HG03066 (cell line): ENCODE data around the gene WNT7B.

Experiments used
- ATAC-seq: cut with Tn5 transposase; IDR thresholded peaks from one replicate; pipeline ENCODE4 v1.9.1; 2021; ENCODE audit warnings: low read depth; ENCODE audit not compliant: unreplicated experiment

WNT7B gene

DNA sequence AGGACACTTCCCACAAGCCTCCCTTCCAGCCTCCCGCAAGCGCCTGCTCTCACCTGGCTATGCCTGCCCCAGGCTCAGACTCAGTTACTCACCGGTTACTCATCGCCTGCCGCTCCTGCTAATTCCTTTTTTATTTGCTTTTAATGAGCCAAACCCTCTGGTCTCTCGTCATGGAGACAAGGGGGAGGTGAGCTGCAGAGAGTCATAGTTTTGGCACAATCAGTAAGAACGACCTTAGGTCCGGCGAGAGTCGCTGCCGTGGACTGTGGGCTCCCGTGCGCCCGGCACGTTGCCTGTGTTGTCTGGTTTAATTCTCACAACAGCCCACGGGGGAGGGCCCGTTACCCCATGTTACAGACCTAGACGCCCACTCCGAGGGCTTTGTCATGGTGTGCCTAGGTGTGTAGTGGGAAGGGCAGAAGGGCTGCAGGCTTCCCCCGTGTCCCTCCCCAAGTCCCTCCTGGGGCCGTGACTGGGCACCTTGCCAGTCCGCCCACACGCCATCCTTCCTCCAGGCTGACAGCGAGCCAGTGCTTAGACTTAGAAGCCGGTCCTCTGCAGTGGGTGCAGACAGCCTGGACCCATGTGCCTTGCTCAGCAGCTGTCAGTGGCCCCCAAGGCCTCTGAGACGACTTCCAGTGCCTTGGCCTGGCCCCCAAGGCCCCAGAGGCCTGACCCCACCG is 42.2 kb downstream of the WNT7B start:
- ATAC-seq: no peak

DNA sequence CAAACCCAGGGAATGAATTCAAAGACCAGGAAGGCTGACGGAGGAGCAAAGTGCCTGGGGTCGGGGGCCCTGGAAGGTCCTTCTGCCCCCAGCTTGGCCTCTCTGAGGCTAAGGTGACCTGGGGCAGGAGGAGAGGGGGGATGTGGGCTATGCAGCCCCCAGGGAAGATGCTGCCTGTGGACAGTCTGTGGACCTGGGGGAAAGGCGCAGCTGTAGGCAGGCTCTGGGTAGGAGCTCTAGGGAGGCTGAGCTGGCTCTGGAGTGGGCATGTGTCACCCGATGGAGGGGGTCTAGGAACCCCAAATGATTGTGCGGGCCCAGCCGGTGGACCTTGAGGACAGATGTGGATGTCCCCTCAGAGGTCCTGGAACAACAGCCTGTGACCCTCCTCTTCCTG is 42.8 kb downstream of the WNT7B start:
- ATAC-seq: no peak

DNA sequence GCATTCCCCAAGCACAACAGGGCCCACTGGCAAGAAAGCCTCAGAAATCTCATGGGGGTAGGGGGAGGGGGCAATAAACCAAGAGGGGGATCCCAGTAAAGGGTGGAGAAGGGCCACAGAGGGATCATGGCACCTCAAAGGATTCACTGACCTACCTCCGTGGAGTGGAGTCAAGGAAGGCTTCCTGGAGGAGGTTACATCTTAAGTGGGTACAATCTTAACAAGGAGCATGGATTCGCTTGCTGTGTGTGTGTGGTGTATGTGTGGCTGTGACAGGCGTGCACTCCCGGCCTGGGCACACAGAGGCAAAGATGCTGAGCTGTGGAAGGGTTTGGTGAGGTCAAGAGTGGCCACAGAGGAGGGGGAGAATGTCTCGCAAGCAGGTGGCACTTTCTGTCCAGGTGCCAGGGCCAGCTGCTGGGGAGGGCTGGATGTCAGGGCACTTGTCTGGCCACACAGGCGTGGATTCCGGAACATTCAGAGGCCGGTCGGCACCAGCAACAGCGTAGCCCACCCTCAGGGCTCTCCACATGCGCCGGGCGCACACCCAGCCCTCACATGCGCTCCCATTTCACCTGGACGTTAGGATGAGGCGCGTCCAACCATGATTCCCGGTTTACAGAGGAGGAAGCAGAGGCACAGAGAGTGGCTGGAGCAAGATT is 43.3 kb downstream of the WNT7B start:
- no peak for ATAC-seq

GRCh38 chr22:45932071-45932470 is 44.9 kb downstream of the WNT7B start:
- ATAC-seq: no peak

- no peak for ATAC-seq
Measured at GRCh38 chr22:45931042-45931441, 45.9 kb downstream of the WNT7B start.

- ATAC-seq: no peak
Measured at GRCh38 chr22:45930324-45930723, 46.6 kb downstream of the WNT7B start.

- no peak for ATAC-seq
Measured at GRCh38 chr22:45929649-45930048, 47.3 kb downstream of the WNT7B start.

DNA sequence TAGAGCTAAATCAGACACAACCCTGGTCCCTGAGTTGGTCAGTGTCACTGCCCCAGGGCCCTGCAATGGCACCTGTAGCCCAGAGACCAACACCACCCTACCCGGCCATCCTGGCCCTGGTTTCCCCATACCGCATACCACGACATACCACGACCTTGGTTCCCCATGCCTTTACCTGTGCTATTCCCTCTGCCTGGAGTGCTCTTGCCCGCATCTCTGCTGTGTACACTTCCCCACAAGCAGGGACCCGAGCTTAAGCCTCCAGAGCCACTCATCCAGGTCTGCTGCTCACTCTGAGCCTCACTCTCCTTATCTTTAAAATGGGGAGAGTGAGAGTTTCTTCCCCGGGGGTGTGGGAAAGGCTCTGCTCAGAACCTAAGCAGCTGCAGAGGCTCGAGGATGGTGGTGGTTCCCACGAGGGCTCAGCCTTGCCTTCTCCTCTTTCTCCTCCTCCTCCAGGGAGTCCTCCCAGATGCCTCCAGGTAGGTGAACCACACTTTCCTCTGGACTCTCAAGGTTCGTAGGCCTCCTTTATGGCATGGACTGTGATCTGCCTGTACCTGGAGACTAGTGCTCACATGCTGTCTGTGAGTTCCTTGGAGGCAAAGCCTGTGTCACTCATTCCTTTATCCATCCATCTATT is 48.1 kb downstream of the WNT7B start:
- ATAC-seq: no peak

DNA sequence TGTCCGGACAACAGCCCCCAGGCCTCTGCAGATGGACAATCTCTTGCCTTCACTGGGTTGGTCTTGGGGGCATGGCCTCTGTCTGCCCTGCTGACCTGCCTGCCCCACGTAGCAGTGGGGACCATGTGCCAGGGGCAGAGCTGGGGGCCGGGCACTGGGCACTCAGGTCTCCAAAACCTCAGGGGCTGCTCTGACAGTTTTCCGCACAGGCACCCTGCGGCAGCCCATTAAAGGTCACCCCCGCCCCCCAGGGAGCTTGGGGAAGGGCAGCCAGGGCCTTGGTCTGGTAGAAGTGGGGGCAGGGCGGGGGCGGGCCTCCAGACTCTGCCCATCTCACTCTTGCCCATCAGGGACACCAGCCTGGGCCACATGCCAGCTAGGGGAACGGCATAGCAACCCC is 49.9 kb downstream of the WNT7B start:
- no peak for ATAC-seq

GRCh38 chr22:45926433-45926832 is 50.5 kb downstream of the WNT7B start:
- ATAC-seq: no peak

- no peak for ATAC-seq
Measured at GRCh38 chr22:45925811-45926351, 51.1 kb downstream of the WNT7B start.

DNA sequence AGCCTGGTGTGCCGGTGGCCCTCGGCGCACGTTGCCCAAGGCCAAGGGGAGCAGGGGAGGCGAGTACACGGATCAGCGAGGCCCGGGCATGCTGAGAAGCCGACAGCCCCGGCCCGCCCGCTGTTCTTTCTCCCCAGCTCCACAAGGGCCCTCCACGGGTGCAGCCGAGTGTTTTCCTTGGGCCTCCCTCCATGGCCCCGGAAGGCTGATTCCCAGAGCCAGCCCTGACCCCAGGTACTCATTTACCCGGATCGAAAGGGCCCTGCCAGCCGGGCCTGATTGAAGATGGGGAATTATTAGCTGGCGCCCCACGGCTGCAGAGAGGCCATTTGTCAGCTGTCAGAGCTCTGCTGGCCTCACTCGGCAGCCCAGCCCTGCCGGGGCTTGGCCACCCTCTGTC is 53.1 kb downstream of the WNT7B start:
- no peak for ATAC-seq

DNA sequence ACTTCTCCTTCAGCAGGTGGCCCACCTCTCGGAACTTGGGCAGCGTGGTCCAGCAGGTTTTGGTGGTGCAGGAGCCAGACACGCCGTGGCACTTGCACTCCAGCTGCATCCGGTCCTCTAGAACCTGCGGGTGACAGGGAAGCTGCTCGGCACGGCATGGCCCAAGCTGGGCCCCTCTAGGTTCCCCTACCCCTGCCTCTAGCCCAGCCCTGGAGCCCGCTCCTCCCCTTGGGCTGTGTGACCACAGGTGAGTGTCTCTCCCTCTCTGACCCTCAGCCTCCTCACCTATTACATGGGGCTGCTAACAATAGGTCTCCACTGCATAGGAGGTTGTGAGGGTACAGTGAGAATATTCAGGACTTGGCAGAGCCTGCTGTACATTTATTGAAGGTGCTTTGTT is 53.8 kb downstream of the WNT7B start:
- no peak for ATAC-seq

GRCh38 chr22:45922661-45923060 is 54.3 kb downstream of the WNT7B start:
- no peak for ATAC-seq

DNA sequence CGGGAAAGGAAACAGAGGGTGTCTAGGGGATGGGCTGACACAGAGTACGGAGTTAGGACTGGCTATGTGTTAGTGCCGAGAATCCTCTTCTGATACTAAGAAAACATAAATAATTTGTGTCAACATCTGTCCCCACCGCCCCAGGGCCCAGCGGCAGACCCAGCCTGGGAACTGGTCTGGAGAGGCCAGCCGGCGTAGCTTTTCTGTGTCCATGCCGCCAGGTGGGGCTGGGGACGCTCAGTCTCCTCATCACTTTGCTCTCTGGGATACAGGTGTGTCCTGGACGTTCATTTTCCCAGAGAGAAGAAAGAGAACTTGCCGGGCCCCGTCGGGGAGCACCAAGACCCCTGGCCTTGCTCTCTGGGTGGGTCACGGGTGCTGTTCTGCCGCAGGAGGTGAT is 54.7 kb downstream of the WNT7B start:
- ATAC-seq: no peak

DNA sequence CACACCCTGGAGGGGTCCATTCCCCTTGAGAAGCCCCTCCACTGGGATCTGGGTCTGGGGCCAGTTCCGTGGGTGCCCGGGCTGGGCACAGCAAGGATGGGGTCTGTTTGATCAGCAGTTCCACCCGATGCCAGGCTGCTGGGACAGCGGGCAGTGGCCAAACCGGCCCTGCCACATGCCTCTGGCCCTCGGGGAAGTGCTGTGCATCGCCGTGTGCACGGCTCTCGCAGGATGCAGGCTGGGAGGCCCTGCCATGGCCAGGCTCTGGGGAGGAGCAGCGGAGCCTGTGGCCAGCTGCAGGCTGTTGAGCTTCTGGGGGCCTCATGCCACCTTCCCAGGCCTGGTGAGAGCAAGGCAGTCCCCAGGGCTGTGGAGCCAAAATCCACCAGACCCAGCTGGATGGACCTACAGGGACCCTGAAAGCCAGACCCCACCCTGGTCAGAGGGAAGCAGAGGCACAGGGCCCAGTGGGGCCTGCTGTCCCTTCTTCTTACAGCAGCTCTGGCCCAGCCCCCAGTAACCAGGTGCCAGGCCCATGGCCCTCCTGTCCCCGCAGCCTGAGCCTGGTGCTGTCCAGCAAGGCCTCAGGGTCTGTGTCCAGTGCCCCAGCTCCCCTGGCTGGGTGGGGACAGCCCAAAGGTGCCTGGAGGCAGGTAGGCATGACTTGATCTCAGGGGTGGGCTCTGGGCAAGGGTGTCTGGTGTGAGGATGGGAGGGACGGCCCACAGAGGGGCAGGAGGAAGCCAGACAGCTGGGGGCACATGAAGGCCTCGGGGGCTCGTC is 57.3 kb downstream of the WNT7B start:
- ATAC-seq: no peak

- no peak for ATAC-seq
Measured at GRCh38 chr22:45918459-45919370, 58.2 kb downstream of the WNT7B start.

- ATAC-seq: no peak
Measured at GRCh38 chr22:45917700-45918458, 59.1 kb downstream of the WNT7B start.

DNA sequence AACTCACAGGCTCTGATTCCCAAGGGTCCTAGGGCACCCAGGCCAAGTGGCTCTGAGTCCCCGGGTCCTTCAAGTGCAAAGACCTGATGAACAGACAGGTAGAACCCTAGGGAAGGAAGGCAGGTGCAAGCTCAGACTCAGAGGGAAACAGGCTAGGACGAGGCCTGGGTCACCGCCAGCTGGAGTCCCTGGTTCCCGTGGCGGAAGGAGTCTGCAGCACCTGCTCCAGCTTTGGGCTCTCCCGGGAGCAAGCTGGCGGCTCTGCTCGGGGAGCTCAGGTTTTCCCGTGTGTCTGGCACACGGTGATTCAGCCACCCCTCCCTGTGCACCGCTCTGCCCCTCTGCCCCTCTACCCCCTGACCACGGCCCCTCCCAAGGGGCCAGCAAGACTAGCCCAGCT is 59.8 kb downstream of the WNT7B start:
- ATAC-seq: no peak
